Smooth muscle cell (in vitro differentiated cells): ENCODE results near the gene EML1. TPM values are rescaled to one million over a fixed set of nuclear protein-coding genes. Genes with fewer than 3 reads are reported as not detected.

Experiments
- DNase-seq: peaks from one replicate; lab custom pipeline; 2025; ENCODE audit not compliant: unreplicated experiment; lab: John Stamatoyannopoulos, UW
- H2AFZ ChIP-seq: fragments of 200-600 bp; sonication (generic); 2 replicates; pipeline ENCODE4 v1.6.0; 2016; ENCODE audit warnings: antibody characterized with exemption, low read depth, mild to moderate bottlenecking
- H3F3A ChIP-seq: fragments of 200-600 bp; sonication (generic); 2 replicates; pipeline ENCODE4 v1.6.0; 2017; ENCODE audit warnings: antibody characterized with exemption, low read depth
- H3K27ac ChIP-seq: fragments of 200-600 bp; sonication (generic); 2 replicates; pipeline ENCODE4 v1.5.1; 2016; ENCODE audit warnings: low read depth, mild to moderate bottlenecking
- H3K27me3 ChIP-seq: fragments of 200-600 bp; sonication (generic); 2 replicates; pipeline ENCODE4 v1.6.1; 2016; ENCODE audit warnings: low read depth, mild to moderate bottlenecking
- H3K36me3 ChIP-seq: fragments of 200-600 bp; sonication (generic); 2 replicates; pipeline ENCODE4 v1.5.1; 2016; ENCODE audit warnings: low read depth
- H3K4me1 ChIP-seq: fragments of 200-600 bp; sonication (generic); 2 replicates; pipeline ENCODE4 v1.5.1; 2016; ENCODE audit warnings: low read depth
- H3K4me2 ChIP-seq: fragments of 200-600 bp; sonication (generic); 2 replicates; pipeline ENCODE4 v1.6.0; 2016; ENCODE audit warnings: mild to moderate bottlenecking
- H3K4me3 ChIP-seq: fragments of 200-600 bp; sonication (generic); 2 replicates; pipeline ENCODE4 v1.5.1; 2016; ENCODE audit warnings: mild to moderate bottlenecking
- H3K79me2 ChIP-seq: fragments of 200-600 bp; sonication (generic); 2 replicates; pipeline ENCODE4 v1.6.0; 2016; ENCODE audit warnings: low read depth, mild to moderate bottlenecking
- H3K9ac ChIP-seq: fragments of 200-600 bp; sonication (generic); 2 replicates; pipeline ENCODE4 v1.6.0; 2016; ENCODE audit warnings: low read depth
- H3K9me3 ChIP-seq: fragments of 200-600 bp; sonication (generic); replicated peaks from 2 replicates; pipeline ENCODE4 v1.5.1; 2016; ENCODE audit warnings: low read depth
- H4K20me1 ChIP-seq: fragments of 200-600 bp; sonication (generic); 2 replicates; pipeline ENCODE4 v1.6.0; 2016; ENCODE audit warnings: low read depth
- CTCF ChIP-seq: fragments of 200-600 bp; sonication (generic); IDR thresholded peaks from 2 replicates; pipeline ENCODE4 v1.5.1; 2017; ENCODE audit warnings: borderline replicate concordance, mild to moderate bottlenecking, antibody characterized with exemption; ENCODE audit not compliant: insufficient read depth, poor library complexity, severe bottlenecking
- WGBS: methylation state at CpG from one replicate; pipeline ENCODE4 v1.1.7; 2016; ENCODE audit warnings: low lambda C conversion rate; 5-methylcytosine and 5-hydroxymethylcytosine counted together
- polyA plus RNA-seq: library from polyadenylated mRNA; unstranded; fragments of >200 nt; fragmentation: Nextera tagmentation; extraction: Ambion mirVana; gene quantifications from 2 replicates; pipeline ENCODE4 v1.2.1, GENCODE V29; 2016
- total RNA-seq: library from RNA; depleted of rRNA; stranded (reverse); fragments of >200 nt; gene quantifications from 2 replicates; pipeline ENCODE4 v1.2.3, GENCODE V29; 2014

EML1 gene
- total and polyA plus RNA-seq, 2 experiments from 2014 or later: 13.0 to 31.2 TPM

- no peak overlapping the region for H3K27ac ChIP-seq
- TF ChIP-seq CTCF: no peak
- no peak overlapping the region for H3K4me3 ChIP-seq
- H3K79me2 ChIP-seq: no peaks in the 10 kb centered on the region
- H3K27me3 ChIP-seq: peaks cover 52% of the 10 kb centered on the region
- no peak overlapping the region for H3K9ac ChIP-seq
- DNase-seq: no peak
- no peak overlapping the region for H3K4me2 ChIP-seq
- no peaks in the 10 kb centered on the region for H3K36me3 ChIP-seq
- H3F3A ChIP-seq: peaks cover 7% of the 10 kb centered on the region
- H3K9me3 ChIP-seq: no peaks in the 10 kb centered on the region
- H3K4me1 ChIP-seq: peaks cover 66% of the 10 kb centered on the region
- peaks cover 86% of the 10 kb centered on the region for H4K20me1 ChIP-seq
- no peak overlapping the region for H2AFZ ChIP-seq
Measured at GRCh38 chr14:99875836-99876235, 82.6 kb downstream of the EML1 start.

GRCh38 chr14:99876406-99876805, 83.2 kb downstream of the EML1 start:
- H4K20me1 ChIP-seq: peaks cover 86% of the 10 kb centered on the region
- no peaks in the 10 kb centered on the region for H3K79me2 ChIP-seq
- peaks cover 51% of the 10 kb centered on the region for H3K27me3 ChIP-seq
- no peak overlapping the region for H3K27ac ChIP-seq
- DNase-seq: no peak
- H3K4me1 ChIP-seq: peaks cover 66% of the 10 kb centered on the region
- TF ChIP-seq CTCF: no peak
- no peaks in the 10 kb centered on the region for H3K9me3 ChIP-seq
- H2AFZ ChIP-seq: no peak overlapping the region
- H3F3A ChIP-seq: peaks cover 7% of the 10 kb centered on the region
- no peak overlapping the region for H3K9ac ChIP-seq
- no peak overlapping the region for H3K4me3 ChIP-seq
- no peaks in the 10 kb centered on the region for H3K36me3 ChIP-seq
- no peak overlapping the region for H3K4me2 ChIP-seq
- WGBS: 58% methylated on average over 9 of the region's 9 CpGs

- H3K4me1 ChIP-seq: peaks cover 51% of the 10 kb centered on the region
- H3K9me3 ChIP-seq: no peaks in the 10 kb centered on the region
- H3K27me3 ChIP-seq: peaks cover 30% of the 10 kb centered on the region
- no peaks in the 10 kb centered on the region for H3K36me3 ChIP-seq
- DNase-seq: no peak
- no peaks in the 10 kb centered on the region for H3K79me2 ChIP-seq
- no peak overlapping the region for H2AFZ ChIP-seq
- H3K4me2 ChIP-seq: peak overlapping the region; percentile 65
- peak overlapping the region; percentile 90 for H3K27ac ChIP-seq
- H3F3A ChIP-seq: peaks cover 7% of the 10 kb centered on the region
- no peak for TF ChIP-seq CTCF
- H4K20me1 ChIP-seq: peaks cover 69% of the 10 kb centered on the region
- H3K4me3 ChIP-seq: no peak overlapping the region
- no peak overlapping the region for H3K9ac ChIP-seq
- 92% methylated on average over 6 of the region's 6 CpGs for WGBS
Measured at GRCh38 chr14:99878563-99878962, 85.3 kb downstream of the EML1 start.
